GM19455 (cell line): ENCODE data around the gene MKS1.

ENCODE experiments used
- ATAC-seq: cut with Tn5 transposase; IDR thresholded peaks from one replicate; pipeline ENCODE4 v1.9.1; 2021; ENCODE audit not compliant: unreplicated experiment

MKS1 gene

GRCh38 chr17:58219007-58219788, at the start of gene MKS1:
Gene MKS1 (minus strand): TSS chr17:58219255. CDS start chr17:58219230, 25 bp downstream.
- ATAC-seq, result peak; percentile 92

GRCh38 chr17:58268326-58268725, 49.3 kb upstream of the MKS1 start:
- no peak for ATAC-seq

- ATAC-seq, result no peak
Measured at GRCh38 chr17:58267347-58268324, 48.6 kb upstream of the MKS1 start.

GRCh38 chr17:58265902-58266875, 47.1 kb upstream of the MKS1 start:
- no peak for ATAC-seq

GRCh38 chr17:58265271-58265670, 46.2 kb upstream of the MKS1 start:
- ATAC-seq, result no peak

- ATAC-seq, result no peak
Measured at GRCh38 chr17:58264407-58265103, 45.5 kb upstream of the MKS1 start.

GRCh38 chr17:58263773-58264172, 44.7 kb upstream of the MKS1 start:
- no peak for ATAC-seq

- no peak for ATAC-seq
Measured at GRCh38 chr17:58262149-58262548, 43.1 kb upstream of the MKS1 start.

GRCh38 chr17:58254803-58255202, 35.7 kb upstream of the MKS1 start:
- ATAC-seq, result no peak

- no peak for ATAC-seq
Measured at GRCh38 chr17:58253082-58253481, 34.0 kb upstream of the MKS1 start.

- ATAC-seq, result no peak
Measured at GRCh38 chr17:58252141-58252540, 33.1 kb upstream of the MKS1 start.

- no peak for ATAC-seq
Measured at GRCh38 chr17:58250344-58251011, 31.4 kb upstream of the MKS1 start.

GRCh38 chr17:58249270-58250133, 30.4 kb upstream of the MKS1 start:
- no peak for ATAC-seq

- ATAC-seq, result no peak
Measured at GRCh38 chr17:58248955-58249269, 29.9 kb upstream of the MKS1 start.

- no peak for ATAC-seq
Measured at GRCh38 chr17:58247511-58248363, 28.7 kb upstream of the MKS1 start.

GRCh38 chr17:58246781-58247180, 27.7 kb upstream of the MKS1 start:
- ATAC-seq, result no peak

- no peak for ATAC-seq
Measured at GRCh38 chr17:58246104-58246740, 27.2 kb upstream of the MKS1 start.
